Activated T-cell treated with anti-CD3 and anti-CD28 coated beads for 4 hours (primary cell): ENCODE results near the gene MOB3B.
A peak's percentile ranks its signal among the peaks of the same experiment; 100 is the strongest.

Source experiments
- DNase-seq: peaks from one replicate; pipeline ENCODE4 v3.0.0-alpha.2; 2020

Gene MOB3B

DNA sequence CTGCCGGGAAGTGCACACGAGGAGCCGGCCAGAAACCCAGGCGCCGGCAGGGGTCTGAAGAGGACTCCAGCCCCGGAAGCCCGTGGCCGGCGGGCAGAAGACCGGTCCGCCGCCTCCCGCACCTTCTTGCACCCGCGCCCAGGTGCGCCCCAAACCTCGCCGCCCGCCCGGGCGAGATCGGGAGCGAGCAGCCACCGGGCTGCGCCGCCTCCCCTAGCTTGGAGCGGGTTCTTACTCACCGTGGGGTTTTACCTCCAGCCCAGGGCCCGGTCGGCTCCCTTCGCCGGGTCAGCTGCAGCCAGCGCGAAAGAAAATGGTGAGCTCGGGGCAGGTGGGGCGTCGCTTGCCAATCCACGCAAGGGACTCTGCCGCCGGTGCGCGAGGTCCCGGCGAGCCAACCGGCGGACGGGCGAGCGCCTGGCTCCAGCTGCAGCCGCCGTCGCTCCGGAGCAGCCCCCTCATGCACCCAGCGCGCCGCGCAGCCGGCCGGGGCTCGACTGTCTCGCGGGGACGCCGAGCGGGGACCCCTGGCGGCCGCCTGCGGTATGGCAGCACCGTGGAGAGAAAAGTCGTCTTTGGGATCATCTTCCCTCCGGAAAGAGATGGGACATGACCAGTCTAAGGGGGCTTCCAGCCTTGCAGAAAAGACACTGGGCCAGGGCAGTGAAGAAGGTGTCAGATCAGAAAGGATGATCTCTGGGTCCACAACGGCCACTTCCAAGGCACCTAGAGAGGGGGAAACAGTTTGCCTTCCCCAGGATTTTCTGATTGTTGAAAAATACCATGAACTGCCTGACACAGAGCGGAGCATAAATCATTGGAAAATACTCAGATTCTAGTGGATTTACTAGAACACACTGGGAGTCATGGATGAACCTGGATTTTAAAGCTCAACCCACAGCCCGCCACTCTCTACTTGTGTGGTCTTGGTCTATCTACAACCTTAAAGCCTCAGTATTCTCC, at the start of gene MOB3B:
Gene MOB3B (minus strand): TSS at position 499 of the 963 bp plus-strand sequence. CDS start 74,264 bp downstream, outside the sequence.
- DNase-seq, result peak; percentile 65

GRCh38 chr9:27573634-27574590, 44.3 kb upstream of the MOB3B start:
- peak; percentile 96 for DNase-seq

GRCh38 chr9:27572918-27573633, 43.5 kb upstream of the MOB3B start, which contains the start of gene C9orf72:
TSS of gene C9orf72 (minus strand) at chr9:27573481. CDS start at chr9:27567120, 6,361 bp downstream.
- DNase-seq, result peak; percentile 87

DNA sequence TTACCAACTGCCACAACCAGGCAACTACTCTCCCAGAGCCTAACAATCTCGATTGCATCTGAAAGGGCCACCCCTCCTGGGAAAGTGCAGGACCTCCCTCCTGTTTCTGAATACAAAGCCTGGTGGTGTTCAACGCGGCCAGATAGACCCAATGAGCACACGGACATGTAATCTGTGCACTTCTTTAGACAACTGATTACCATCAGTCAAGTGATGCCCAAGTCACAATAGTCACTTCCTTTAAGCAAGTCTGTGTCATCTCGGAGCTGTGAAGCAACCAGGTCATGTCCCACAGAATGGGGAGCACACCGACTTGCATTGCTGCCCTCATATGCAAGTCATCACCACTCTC, 42.9 kb upstream of the MOB3B start:
- DNase-seq, result no peak

GRCh38 chr9:27572061-27572460, 42.4 kb upstream of the MOB3B start:
- DNase-seq, result no peak

DNA sequence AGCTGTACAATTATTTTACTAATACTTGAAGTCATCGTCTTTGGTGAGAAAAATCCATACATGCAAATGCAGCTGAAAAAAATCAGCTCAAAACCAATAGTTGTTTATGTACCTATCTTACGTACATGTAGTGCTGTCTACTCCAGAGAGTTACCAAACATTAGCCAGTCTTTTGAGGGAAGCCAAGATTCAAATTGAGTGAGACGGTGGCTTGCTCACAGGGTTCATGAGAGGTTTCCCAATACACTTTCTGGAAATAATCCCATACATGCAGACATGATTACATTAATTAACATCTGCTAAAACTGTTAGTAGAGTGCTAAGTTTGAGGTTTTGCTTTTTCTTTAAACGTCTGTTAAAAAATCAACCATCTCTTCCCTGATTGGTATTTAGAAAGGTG, 41.4 kb upstream of the MOB3B start:
- DNase-seq, result no peak

DNA sequence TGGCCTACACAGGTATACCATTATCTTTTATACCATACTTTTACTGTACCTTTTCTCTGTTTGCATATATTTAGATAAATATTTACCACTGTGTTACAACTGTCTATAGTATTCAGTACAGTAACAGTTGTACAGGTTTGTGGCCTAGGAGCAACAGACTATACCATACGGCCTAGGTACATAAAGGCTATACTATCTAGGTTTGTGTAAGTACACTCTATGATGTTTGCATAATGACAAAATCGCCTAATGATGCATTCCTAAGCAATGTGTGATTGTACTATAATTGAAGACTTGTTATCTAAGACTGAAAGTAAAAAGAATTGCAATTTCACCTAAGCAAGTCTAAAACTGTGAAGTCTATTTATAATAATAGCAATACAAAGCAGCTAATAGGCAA, 39.8 kb upstream of the MOB3B start:
- no peak for DNase-seq

- DNase-seq, result no peak
Measured at GRCh38 chr9:27566118-27566517, 36.5 kb upstream of the MOB3B start.

- no peak for DNase-seq
Measured at GRCh38 chr9:27565696-27566095, 36.1 kb upstream of the MOB3B start.

GRCh38 chr9:27564670-27565069, 35.1 kb upstream of the MOB3B start:
- DNase-seq, result no peak

DNA sequence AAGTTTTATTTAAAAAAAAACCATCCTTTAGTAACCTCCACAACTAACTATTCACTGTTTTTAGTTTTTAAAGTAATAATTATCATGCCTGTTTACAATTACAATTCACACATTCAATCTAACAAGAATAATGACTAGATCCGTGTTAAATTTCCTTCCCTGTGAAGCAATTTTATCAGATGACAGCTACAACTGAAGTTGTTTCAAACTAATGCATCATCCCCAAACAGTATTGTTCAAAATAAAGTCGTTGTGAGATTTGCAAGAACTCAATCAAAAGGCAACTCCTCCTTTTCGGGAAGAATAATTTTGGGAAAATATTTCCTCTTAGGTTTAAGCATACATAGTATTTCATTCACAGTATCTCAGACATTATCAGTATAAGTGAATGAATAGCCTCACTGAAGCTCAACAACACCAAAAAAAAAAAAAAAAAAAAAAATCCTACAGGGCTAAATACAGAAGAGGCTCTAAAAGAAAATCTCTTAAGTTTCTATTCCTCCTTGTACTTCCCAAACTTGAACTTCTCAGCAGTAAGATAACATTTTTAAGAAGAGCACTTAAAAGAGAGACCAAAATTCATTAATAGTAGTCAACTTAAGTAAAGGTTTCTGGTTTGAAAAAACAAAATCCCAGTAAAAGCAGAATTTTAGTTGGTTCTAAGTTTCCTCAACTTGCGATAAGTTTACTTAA, 34.3 kb upstream of the MOB3B start:
- no peak for DNase-seq

DNA sequence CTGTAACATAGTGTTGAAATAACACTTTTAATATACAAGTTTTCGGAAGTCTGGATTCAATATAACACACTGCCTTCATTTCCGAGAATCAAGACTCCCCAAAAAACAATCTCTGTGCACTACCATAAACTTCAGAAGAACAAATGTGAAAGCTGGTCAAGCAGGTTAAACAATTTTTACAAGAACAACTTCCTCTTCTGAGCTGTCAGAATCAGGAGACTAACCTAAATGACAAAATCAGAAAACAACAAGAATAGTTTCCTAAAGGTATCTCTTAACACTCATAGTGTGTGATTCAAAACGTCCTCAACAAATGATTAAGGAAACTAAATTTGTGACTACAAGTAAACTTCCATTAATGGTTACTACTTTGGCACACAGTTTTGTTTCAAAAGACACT, 32.1 kb upstream of the MOB3B start:
- DNase-seq, result no peak

DNA sequence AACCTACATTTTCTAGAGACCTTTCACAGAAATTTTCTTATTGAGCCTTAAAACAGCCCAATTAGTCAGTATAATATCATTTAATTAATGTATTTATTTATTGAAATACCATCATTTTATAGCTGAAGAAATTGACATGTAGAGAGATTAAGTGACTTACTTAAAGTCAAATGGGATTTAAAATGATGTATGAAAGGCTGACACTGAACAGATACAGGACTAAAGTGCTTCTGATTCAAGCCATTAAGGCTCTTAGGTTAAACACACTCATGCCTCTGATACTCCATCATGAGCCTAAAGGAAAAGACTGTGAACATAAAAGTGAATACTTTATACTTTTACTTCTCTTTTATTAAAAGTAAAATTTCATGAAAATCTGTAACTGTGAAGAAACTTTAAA, 30.8 kb upstream of the MOB3B start:
- DNase-seq, result no peak

GRCh38 chr9:27558307-27558706, 28.7 kb upstream of the MOB3B start:
- no peak for DNase-seq

- DNase-seq, result no peak
Measured at GRCh38 chr9:27556470-27556869, 26.9 kb upstream of the MOB3B start.

- no peak for DNase-seq
Measured at GRCh38 chr9:27554712-27555111, 25.1 kb upstream of the MOB3B start.

DNA sequence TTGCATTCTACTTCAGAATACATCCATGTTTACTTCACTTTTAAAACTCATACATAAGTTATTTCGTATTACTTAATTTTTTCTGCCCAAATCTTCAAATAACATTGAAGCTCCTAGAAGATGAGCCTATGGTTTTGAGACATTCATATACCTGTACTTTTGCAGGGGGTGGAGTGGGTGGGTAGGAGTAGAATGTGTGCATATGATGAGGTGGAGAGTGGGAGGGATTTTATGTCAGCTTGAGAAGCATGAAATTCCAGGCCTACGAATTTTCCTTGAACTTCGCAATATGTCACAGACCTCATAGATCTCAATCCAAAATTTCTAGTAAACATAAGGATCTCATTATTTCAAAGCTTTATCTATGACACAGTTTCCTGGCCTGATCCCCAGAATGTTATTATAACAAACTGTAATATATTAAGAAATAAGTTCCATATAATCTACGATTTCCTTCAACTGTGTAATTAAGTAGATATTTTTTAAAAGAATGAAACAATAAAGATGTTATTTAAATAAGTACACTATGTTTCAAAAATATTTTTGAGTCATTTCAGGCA, 19.7 kb upstream of the MOB3B start:
- no peak for DNase-seq

- no peak for DNase-seq
Measured at GRCh38 chr9:27548055-27548741, 18.6 kb upstream of the MOB3B start.

GRCh38 chr9:27545471-27545870, 15.9 kb upstream of the MOB3B start:
- no peak for DNase-seq

DNA sequence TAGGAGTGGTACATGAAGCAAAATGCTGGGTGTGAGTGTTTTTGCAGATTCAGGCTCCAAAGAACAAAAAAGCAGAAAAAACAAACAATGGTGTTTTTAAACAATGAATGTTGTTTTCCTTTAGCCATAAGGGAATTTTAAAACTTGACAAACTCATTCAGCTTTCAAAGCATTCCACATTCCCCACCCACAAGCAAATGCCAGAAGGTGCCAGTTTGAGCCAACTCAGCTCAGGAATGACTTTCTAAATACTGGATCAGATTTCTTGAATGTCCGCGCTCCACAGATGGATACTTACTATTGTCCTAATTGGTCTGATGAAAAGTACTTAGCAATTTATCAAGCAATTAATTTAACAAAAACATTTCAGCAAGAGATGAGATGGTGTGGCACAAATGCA, 12.9 kb upstream of the MOB3B start:
- DNase-seq, result no peak

- DNase-seq, result no peak
Measured at GRCh38 chr9:27541740-27542139, 12.1 kb upstream of the MOB3B start.
